ENCODE results near the gene SLC24A3.

- TF ChIP-seq POLR2AphosphoS5 (IDR thresholded peaks at IDR 0.05) (no peak), CTCF (IDR thresholded peaks at IDR 0.05) (no peak)
Measured at GRCh38 chr20:19758133-19758500, 545.7 kb downstream of the SLC24A3 start, which contains the start of gene RIN2.

Measured in upper lobe of left lung (tissue), 4 donors.